Measurements from ENCODE around the gene RAB8B.

Gene RAB8B

DNA sequence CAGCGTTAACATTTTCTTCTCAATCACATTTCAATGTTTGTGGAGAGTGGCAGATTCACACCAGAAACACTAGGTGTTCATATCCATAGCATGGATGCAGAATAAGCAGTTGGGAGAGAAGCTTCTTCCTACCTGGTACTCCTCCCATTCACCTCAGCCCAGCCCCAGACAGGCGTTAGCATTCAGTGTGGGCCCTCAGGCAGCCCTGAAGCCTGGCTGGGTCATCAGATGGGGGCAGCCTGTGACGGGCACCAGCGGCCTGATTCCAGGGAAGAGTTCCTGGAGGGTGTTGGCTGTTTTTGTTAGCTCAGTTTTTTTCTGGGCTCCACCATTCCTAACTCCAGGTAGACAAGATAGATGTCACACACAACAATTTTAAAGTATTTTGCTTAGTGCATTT is 119.1 kb downstream of the RAB8B start:
- no peak overlapping the region for H2AFZ ChIP-seq (ENCODE audit: low read length, unreplicated experiment)
- H3K36me3 ChIP-seq (ENCODE audit: insufficient read depth, low read length), result peaks cover 10% of the 10 kb centered on the region
- H3K4me1 ChIP-seq (ENCODE audit: control insufficient read depth, insufficient read depth, low read length, unreplicated experiment), result no peaks in the 10 kb centered on the region
- H3K27ac ChIP-seq (ENCODE audit: low read depth, low read length), result no peak overlapping the region
- H3K27me3 ChIP-seq (ENCODE audit: insufficient read depth, low read length), result no peaks in the 10 kb centered on the region
- H3K4me3 ChIP-seq (ENCODE audit: low read depth, low read length), result no peak overlapping the region
- no peaks in the 10 kb centered on the region for H3K79me2 ChIP-seq (ENCODE audit: control insufficient read depth, insufficient read depth, low read length, unreplicated experiment)

DNA sequence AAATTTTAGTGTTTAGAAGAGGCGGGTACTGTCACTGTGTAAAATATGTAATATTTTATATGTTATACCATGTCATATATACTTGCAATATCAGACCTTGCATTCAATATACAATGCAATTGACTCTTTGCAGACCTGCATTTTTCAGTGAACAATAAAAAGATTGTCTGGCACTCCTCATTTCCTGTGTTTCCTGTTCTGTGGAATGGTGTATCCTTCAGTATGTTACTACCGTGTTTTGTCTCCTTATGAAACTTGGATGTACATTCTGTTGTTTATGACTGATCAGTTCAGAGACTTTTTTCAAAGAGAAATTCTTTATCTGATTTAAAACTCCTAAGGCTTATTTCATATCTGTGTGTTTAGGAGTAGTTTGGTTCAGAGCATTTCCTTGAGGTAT is 119.5 kb downstream of the RAB8B start:
- H3K36me3 ChIP-seq (ENCODE audit: insufficient read depth, low read length), result peaks cover 10% of the 10 kb centered on the region
- H2AFZ ChIP-seq (ENCODE audit: low read length, unreplicated experiment), result no peak overlapping the region
- H3K4me1 ChIP-seq (ENCODE audit: control insufficient read depth, insufficient read depth, low read length, unreplicated experiment), result no peaks in the 10 kb centered on the region
- H3K4me3 ChIP-seq (ENCODE audit: low read depth, low read length), result no peak overlapping the region
- no peaks in the 10 kb centered on the region for H3K27me3 ChIP-seq (ENCODE audit: insufficient read depth, low read length)
- H3K27ac ChIP-seq (ENCODE audit: low read depth, low read length), result no peak overlapping the region
- no peaks in the 10 kb centered on the region for H3K79me2 ChIP-seq (ENCODE audit: control insufficient read depth, insufficient read depth, low read length, unreplicated experiment)

DNA sequence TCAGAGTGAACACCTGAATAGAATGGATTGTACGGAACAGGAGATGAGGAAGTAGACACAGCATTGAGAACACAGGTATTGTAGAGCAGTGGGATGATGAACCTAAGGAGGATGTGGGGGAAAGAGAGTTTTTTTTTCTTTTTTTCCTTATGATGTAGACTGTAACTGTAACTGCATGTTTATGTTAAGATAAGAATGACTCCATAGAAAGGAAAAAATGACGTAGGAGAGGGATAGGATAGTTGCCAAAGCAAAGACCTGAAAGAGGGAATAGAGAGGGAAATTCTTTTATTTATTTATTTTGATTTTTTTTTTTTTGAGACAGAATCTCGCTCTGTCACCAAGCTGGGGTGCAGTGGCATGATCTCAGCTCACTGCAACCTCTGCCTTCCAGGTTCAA is 121.2 kb downstream of the RAB8B start:
- H2AFZ ChIP-seq (ENCODE audit: low read length, unreplicated experiment), result no peak overlapping the region
- peaks cover 5% of the 10 kb centered on the region for H3K36me3 ChIP-seq (ENCODE audit: insufficient read depth, low read length)
- H3K4me1 ChIP-seq (ENCODE audit: control insufficient read depth, insufficient read depth, low read length, unreplicated experiment), result no peaks in the 10 kb centered on the region
- no peak overlapping the region for H3K4me3 ChIP-seq (ENCODE audit: low read depth, low read length)
- no peaks in the 10 kb centered on the region for H3K79me2 ChIP-seq (ENCODE audit: control insufficient read depth, insufficient read depth, low read length, unreplicated experiment)
- H3K27ac ChIP-seq (ENCODE audit: low read depth, low read length), result no peak overlapping the region
- no peaks in the 10 kb centered on the region for H3K27me3 ChIP-seq (ENCODE audit: insufficient read depth, low read length)

DNA sequence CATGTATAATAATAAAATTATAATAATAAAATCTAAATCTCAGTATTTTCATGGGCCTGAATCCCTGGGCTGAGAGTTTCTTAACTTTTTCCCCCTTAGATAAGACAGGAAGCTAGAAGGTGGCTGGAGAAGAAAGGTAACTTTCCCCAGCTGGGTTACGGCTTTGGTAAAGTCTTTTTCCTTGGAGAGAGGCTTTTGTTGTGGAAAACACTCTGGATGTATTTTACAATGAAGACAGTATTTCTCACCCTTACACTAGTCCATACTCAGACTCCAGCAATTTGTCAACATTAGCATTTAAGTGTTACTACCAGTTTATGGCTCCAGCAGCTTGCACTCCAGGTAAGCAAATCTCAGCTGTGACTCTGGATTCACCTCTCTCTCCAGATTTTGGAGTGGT is 122.9 kb downstream of the RAB8B start:
- H3K27ac ChIP-seq (ENCODE audit: low read depth, low read length), result no peak overlapping the region
- H3K4me1 ChIP-seq (ENCODE audit: control insufficient read depth, insufficient read depth, low read length, unreplicated experiment), result no peaks in the 10 kb centered on the region
- H3K27me3 ChIP-seq (ENCODE audit: insufficient read depth, low read length), result no peaks in the 10 kb centered on the region
- H3K79me2 ChIP-seq (ENCODE audit: control insufficient read depth, insufficient read depth, low read length, unreplicated experiment), result no peaks in the 10 kb centered on the region
- no peak overlapping the region for H2AFZ ChIP-seq (ENCODE audit: low read length, unreplicated experiment)
- H3K4me3 ChIP-seq (ENCODE audit: low read depth, low read length), result no peak overlapping the region
- no peaks in the 10 kb centered on the region for H3K36me3 ChIP-seq (ENCODE audit: insufficient read depth, low read length)

DNA sequence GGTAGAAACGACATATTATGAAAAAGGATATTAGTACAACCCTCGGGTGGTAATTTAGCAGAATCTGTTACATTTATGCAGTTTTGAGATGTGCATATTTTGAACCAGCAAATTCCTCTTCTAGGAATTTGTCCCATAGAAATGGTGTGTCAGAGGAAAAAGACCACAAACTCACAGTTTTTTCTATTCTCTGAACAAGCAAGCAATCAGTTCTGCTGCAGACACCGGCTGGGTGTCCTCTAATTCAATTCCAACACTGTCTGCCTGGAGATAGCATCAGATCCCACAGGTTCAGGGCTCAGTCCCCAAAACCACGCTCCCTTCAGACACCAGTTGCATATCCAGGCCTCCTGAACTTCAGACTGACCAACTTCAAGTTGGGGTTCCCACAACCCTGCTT is 124.4 kb downstream of the RAB8B start:
- Histone ChIP-seq H3K27ac (ENCODE audit: low read depth, low read length) (no peak overlapping the region), H3K79me2 (ENCODE audit: control insufficient read depth, insufficient read depth, low read length, unreplicated experiment) (no peaks in the 10 kb centered on the region), H3K4me3 (ENCODE audit: low read depth, low read length) (no peak overlapping the region), H3K4me1 (ENCODE audit: control insufficient read depth, insufficient read depth, low read length, unreplicated experiment) (no peaks in the 10 kb centered on the region), H3K27me3 (ENCODE audit: insufficient read depth, low read length) (no peaks in the 10 kb centered on the region), H3K36me3 (ENCODE audit: insufficient read depth, low read length) (no peaks in the 10 kb centered on the region), H2AFZ (ENCODE audit: low read length, unreplicated experiment) (no peak overlapping the region)

DNA sequence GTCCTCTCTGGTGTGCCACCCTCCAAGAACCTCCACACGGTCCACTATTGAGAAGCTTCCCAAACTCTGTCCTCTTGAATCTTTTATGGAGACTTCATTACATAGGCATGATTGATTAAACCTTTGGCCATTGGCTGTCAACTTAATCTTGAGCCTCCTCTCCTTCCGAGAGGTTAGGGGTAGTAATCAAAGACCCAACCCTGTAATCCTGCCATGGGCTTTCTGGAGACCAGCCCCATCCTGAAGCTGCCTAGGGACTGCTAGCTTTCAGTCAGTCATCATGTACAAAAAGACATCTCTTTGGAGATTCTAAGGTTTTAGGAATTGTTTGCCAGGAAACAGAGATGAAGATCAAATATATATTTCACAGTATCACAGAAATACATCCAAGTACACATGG is 125.0 kb downstream of the RAB8B start:
- Histone ChIP-seq H3K27ac (ENCODE audit: low read depth, low read length) (no peak overlapping the region), H3K27me3 (ENCODE audit: insufficient read depth, low read length) (no peaks in the 10 kb centered on the region), H2AFZ (ENCODE audit: low read length, unreplicated experiment) (no peak overlapping the region), H3K79me2 (ENCODE audit: control insufficient read depth, insufficient read depth, low read length, unreplicated experiment) (no peaks in the 10 kb centered on the region), H3K4me1 (ENCODE audit: control insufficient read depth, insufficient read depth, low read length, unreplicated experiment) (no peaks in the 10 kb centered on the region), H3K4me3 (ENCODE audit: low read depth, low read length) (no peak overlapping the region), H3K36me3 (ENCODE audit: insufficient read depth, low read length) (no peaks in the 10 kb centered on the region)
